Retinal pigment epithelial cell (primary cell): ENCODE results near the gene TRIM46.

Source experiments
- DNase-seq: peaks from one replicate; pipeline ENCODE4 v3.0.0-alpha.2; 2010; ENCODE audit warnings: low read depth
- H3K4me3 ChIP-seq: 2 replicates; pipeline ENCODE4 v1.5.1; 2011; ENCODE audit warnings: mild to moderate bottlenecking, low read length, control low read depth, moderate library complexity
- TF ChIP-seq, protein P1 (sequence below): conservative IDR thresholded peaks from 2 replicates; pipeline ENCODE4 v1.5.1; 2011; ENCODE audit warnings: low read depth, low read length, control low read depth, inconsistent platforms

TRIM46 gene

DNA sequence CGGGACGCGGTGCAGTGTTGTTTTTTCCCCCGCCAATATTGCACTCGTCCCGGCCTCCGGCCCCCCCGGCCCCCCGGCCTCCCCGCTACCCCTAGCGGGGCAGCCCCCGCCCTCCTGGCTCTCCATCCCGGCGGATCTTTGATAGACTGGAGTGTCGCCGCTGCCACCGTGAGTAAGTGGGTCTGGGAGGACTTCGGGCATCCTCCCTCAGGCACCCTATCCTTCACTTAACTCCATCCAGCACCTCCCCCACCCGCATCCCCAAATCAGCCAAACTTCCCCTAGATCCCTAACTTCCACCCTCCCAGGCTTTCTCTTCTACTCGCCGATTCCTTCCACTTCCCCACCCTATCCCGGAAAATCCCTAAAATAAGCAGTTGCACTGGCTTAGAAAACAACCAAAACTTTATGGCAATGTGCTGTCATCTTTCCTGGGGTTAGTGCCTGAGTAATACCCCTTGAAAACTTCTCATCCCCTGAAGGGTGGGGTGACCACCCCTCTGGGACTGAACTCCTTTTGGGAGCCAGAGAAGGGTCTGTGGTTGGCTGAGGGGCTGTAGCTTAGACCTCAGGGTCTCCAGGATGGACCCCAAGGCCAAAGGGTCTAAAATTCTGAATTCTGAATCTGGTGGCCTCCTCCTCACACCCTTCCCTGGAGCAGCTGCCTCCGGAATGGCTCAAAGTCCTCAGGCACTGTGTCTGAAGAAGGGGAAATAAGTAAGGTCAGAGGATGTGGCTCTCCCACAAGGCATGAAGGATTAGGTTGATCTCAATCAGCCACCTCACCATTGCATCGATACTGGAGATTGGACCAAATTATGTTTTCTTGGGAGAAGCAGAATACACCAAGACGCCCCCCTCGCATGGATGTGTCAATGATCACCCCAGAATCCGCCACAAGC is 21.8 kb downstream of the TRIM46 start:
- no peak for DNase-seq
- peak overlapping the region; percentile 72 for H3K4me3 ChIP-seq
- TF ChIP-seq, protein P1, sequence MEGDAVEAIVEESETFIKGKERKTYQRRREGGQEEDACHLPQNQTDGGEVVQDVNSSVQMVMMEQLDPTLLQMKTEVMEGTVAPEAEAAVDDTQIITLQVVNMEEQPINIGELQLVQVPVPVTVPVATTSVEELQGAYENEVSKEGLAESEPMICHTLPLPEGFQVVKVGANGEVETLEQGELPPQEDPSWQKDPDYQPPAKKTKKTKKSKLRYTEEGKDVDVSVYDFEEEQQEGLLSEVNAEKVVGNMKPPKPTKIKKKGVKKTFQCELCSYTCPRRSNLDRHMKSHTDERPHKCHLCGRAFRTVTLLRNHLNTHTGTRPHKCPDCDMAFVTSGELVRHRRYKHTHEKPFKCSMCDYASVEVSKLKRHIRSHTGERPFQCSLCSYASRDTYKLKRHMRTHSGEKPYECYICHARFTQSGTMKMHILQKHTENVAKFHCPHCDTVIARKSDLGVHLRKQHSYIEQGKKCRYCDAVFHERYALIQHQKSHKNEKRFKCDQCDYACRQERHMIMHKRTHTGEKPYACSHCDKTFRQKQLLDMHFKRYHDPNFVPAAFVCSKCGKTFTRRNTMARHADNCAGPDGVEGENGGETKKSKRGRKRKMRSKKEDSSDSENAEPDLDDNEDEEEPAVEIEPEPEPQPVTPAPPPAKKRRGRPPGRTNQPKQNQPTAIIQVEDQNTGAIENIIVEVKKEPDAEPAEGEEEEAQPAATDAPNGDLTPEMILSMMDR: no peak

DNA sequence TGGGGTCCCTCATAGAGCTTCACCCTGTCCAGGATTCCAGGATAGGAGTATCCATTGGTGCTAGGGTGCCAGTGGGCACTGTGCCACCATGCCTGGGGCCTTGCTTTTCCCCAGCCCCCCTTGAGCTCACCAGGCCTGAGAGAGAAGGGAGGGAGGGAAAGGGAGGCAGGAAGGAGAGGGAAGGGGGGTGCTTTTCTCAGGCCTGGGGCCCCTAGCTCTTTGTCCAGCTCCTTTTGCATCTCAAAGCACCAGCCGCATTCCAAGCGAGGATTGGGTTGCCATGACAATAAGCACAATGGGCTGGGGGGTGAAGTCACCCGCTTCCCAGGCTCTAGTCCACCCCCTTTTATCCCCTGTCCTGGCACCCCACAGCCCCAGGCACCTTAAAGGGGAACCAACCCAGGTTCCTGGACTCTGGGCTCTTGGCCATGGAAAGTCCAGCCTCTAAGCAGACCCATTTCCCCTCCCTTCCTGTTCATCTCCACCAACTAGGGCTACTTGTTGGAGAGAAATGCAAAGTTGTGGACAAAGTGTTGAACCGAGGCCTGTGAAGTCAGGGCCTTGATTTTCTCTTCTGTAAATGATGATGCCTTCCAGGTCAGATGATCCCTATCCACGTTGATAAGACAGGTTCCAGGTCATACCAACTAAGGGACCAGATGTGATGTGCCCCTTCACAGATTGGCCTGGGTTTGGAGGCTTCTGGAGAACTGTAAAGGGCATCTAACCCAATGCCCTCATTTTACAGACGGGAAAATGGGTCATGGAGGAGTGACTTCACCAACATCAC is 22.6 kb downstream of the TRIM46 start:
- DNase-seq: peak; percentile 62
- TF ChIP-seq, protein P1: no peak
- peak overlapping the region; percentile 72 for H3K4me3 ChIP-seq

DNA sequence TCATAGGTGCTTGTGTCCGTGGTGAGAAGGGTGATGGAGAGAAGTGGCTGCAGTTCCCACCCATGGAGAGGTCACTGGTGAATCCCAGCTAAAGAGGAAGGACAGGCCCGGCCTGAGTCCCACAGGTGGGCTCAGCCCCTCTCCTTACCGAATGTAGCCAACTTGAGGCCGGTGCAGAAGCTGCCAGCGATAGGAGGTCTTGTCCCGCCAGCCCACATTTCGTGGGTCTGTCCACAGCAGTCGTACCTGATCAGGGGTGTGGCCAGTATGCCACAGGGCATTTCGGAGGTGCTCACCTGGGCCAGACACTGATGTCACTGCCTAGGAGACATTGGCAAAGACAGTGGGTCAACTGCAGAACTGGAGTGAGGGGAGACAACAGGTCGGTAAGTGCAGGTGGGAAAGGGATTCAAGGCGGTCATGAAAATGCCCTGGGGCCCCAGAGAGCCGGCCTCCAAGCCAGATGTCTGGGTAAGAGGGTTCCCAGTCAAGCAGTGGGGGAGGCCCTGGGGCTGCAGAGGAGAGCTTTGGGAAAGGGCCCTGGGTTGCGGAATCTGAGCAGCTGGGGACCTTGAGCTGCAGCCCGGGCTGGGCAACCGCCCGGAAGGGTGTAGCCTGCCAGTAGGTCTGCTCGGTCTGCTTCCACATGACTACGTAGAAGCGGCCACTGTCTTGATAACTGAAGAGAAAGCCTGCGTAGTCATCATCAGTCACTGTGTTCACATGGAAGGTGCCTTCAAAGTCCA is 23.4 kb downstream of the TRIM46 start:
- no peak overlapping the region for H3K4me3 ChIP-seq
- no peak for DNase-seq

DNA sequence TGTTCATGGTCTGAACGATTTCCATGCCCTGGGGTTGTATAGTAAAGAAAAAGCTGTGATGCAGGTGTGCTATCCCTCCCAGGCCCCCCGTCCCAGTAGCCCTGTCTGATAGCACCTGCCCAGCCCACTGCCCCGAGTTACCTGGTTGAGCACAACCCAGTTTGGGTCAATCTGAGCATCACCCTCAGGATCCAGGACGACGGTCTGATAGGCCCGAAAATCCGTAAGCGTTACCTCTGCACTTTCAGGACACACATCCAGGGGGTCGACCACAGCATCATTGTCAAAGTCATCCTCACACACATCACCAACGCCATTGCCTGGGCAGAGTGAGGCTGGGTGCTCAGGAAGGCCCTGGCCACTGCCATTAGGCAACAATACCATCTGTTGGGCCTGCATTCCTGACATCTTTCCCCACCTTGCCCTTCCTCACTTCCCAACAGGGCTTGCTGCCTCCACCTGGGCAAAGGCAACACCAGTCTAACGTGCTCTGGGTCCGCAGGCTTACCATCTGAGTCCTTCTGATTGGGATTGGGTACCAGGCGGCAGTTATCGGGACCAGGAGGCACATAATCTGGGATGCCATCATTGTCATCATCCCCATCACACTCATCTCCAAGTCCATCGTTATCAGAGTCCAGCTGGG is 24.4 kb downstream of the TRIM46 start:
- H3K4me3 ChIP-seq: no peak overlapping the region
- no peak for DNase-seq
- TF ChIP-seq, protein P1: no peak

More for the DNA sequence above, 23.4 kb downstream of the TRIM46 start:
- TF ChIP-seq, protein P1: no peak

DNA sequence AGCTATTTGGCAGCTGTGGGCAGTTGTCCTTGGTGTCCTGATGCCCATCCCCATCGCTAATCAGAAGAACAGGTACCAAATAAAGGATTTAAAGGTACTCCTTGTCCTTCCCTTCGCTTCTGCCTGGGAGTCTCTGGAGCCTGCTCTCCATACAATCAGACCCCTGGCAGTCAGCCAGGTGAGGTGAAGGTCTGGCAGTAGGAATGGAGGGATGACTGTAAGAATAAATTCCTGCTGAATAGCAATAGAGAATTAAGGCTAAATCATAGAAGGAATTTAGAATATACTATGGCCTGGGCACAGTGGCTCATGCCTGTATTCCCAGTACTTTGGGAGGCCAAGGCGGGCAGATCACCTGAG is 24.9 kb downstream of the TRIM46 start:
- TF ChIP-seq, protein P1: no peak
- no peak overlapping the region for H3K4me3 ChIP-seq
- DNase-seq: no peak

DNA sequence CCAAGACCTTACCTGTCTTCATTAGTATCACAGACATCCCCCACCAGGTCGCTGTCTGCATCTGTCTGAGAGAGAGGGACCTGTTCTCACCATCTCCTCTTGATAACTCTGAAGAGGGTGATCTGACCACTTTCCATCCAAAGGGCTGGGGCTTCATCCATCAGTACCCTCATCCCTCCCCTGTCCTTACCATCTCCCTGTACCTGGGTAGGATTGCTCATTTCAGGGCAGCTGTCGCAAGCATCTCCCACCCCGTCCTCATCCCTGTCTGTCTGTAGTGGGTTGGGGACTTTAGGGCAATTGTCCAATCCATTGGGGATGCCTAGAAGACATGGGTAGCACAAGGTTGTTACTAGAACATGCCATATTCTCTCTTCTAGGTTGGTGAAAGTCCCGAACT is 26.1 kb downstream of the TRIM46 start:
- H3K4me3 ChIP-seq: no peak overlapping the region
- TF ChIP-seq, protein P1: no peak
- DNase-seq: no peak
